Measurements from ENCODE around the gene DAGLB. TPM values are rescaled to one million over a fixed set of nuclear protein-coding genes. Genes with fewer than 3 reads are reported as not detected.

Gene DAGLB
- total and polyA plus RNA-seq, 2 of the 8 experiments (the other 6 are each of a cell fraction or from before 2014, with no cell fraction given): 27.0 to 39.6 TPM

- FAIRE-seq: no peak
- ChIA-PET CTCF (ENCODE audit: partially characterized antibody) (interaction anchor here (1.2 kb wide), 1 partner anchor 71 kb away, joined by 4 read pairs; no protein-coding TSS in a partner anchor), POLR2A (ENCODE audit: partially characterized antibody) (no interaction called here)
- Histone ChIP-seq H2BK20ac (ENCODE audit: low read length) (no peak overlapping the region), H2AFZ (ENCODE audit: low read length) (no peak overlapping the region), H3K27me3 (replicated peaks in 1 of 4; ENCODE audit: control insufficient read depth in 3 of 4, extremely low read depth in 1 of 4, insufficient read depth in 3 of 4, low read length in 3 of 4) (no peaks in the 10 kb centered on the region), H3K23ac (ENCODE audit: insufficient read length) (no peak overlapping the region), H3K18ac (ENCODE audit: extremely low read depth, low read length) (no peak overlapping the region), H4K5ac (ENCODE audit: insufficient read length, low read depth, low read length) (no peak overlapping the region), H2BK12ac (ENCODE audit: low read depth, low read length) (no peak overlapping the region), H2AK5ac (ENCODE audit: low read depth, low read length) (no peak overlapping the region), H3K79me2 (ENCODE audit: control insufficient read depth in 1 of 2, insufficient read depth in 2 of 2, low read length in 2 of 2) (no peaks in the 10 kb centered on the region), H4K91ac (replicated peaks; ENCODE audit: insufficient read length, low read length) (no peak overlapping the region), H3K14ac (ENCODE audit: insufficient read length) (no peak overlapping the region), H3K9me3 (ENCODE audit: insufficient read depth in 2 of 2, low read depth in 1 of 2, low read length in 1 of 2) (no peaks in the 10 kb centered on the region), H3K27ac (ENCODE audit: low read depth, low read length) (no peak overlapping the region), H2BK15ac (ENCODE audit: low read length) (no peak overlapping the region), H4K8ac (ENCODE audit: extremely low read depth, insufficient read depth, low read length) (no peak overlapping the region), H3K4ac (replicated peaks; ENCODE audit: insufficient read length, low read depth, low read length) (no peak overlapping the region), H3K23me2 (ENCODE audit: low read depth, low read length) (no peaks in the 10 kb centered on the region), H3K9ac (replicated peaks in 1 of 4; ENCODE audit: extremely low read depth in 1 of 4, low read depth in 3 of 4, low read length in 3 of 4) (no peak overlapping the region), H3K4me2 (ENCODE audit: insufficient read depth in 1 of 2, low read depth in 2 of 2, low read length in 2 of 2) (no peak overlapping the region), H3K4me1 (replicated peaks in 1 of 4; ENCODE audit: control insufficient read depth in 3 of 4, insufficient read depth in 4 of 4, low read length in 3 of 4) (no peaks in the 10 kb centered on the region), H4K20me1 (replicated peaks in 1 of 2; ENCODE audit: control insufficient read depth in 1 of 2, insufficient read depth in 2 of 2, low read length in 2 of 2) (no peaks in the 10 kb centered on the region), H2BK120ac (replicated peaks; ENCODE audit: low read depth, low read length) (no peak overlapping the region), H3K36me3 (ENCODE audit: control insufficient read depth in 2 of 4, insufficient read depth in 4 of 4, low read length in 3 of 4) (no peaks in the 10 kb centered on the region), H3K56ac (replicated peaks; ENCODE audit: insufficient read length, low read depth, low read length) (no peak overlapping the region), H2BK5ac (ENCODE audit: low read depth, low read length) (no peak overlapping the region), H3K4me3 (ENCODE audit: extremely low read depth in 1 of 4, insufficient read depth in 2 of 4, low read depth in 3 of 4, low read length in 4 of 4) (no peak overlapping the region), H3K79me1 (ENCODE audit: low read depth, low read length) (no peaks in the 10 kb centered on the region)
- TF ChIP-seq KDM5A (IDR thresholded peaks at IDR 0.05; ENCODE audit: low read length) (no peak), GABPA (IDR thresholded peaks at IDR 0.05; ENCODE audit: borderline replicate concordance, insufficient read depth, low read length) (no peak), EP300 (IDR thresholded peaks at IDR 0.05; ENCODE audit: borderline replicate concordance in 1 of 2, low read depth in 2 of 2, low read length in 2 of 2) (no peak), CREB1 (IDR thresholded peaks at IDR 0.05) (no peak), RBBP5 (IDR thresholded peaks at IDR 0.05; ENCODE audit: borderline replicate concordance, low read depth, low read length) (no peak), KDM1A (IDR thresholded peaks at IDR 0.05; ENCODE audit: borderline replicate concordance, low read length) (no peak), SUZ12 (IDR thresholded peaks at IDR 0.05; ENCODE audit: low read length) (no peak), EGR1 (IDR thresholded peaks at IDR 0.05; ENCODE audit: borderline replicate concordance, low read depth, low read length) (no peak), SIN3A (conservative IDR thresholded peaks at IDR 0.05 in 1 of 2, IDR thresholded peaks at IDR 0.05 in 1 of 2; ENCODE audit: low read depth in 1 of 2, low read length in 2 of 2) (no peak), NANOG (IDR thresholded peaks at IDR 0.05; ENCODE audit: insufficient read depth, low read depth, low read length, poor library complexity, severe bottlenecking) (no peak), RFX5 (IDR thresholded peaks at IDR 0.05; ENCODE audit: borderline replicate concordance, low read depth, low read length) (no peak), E2F6 (IDR thresholded peaks at IDR 0.05) (no peak), KDM4A (IDR thresholded peaks at IDR 0.05; ENCODE audit: low read depth, low read length, severe bottlenecking) (no peak), POU5F1 (IDR thresholded peaks at IDR 0.05; ENCODE audit: low read depth, low read length) (no peak)
- no peak for DNase-seq (ENCODE audit: low read depth in 1 of 2, low spot score in 2 of 2)
- 95% methylated on average over 5 of the region's 5 CpGs; no CpG with 5 or more reads in 1 of the 2 experiments for WGBS, 2 experiments (ENCODE audit: extremely low coverage in 1 of 2, insufficient coverage in 1 of 2, insufficient read length in 1 of 2, insufficient replicate concordance in 2 of 2, low coverage in 1 of 2, low lambda C conversion rate in 2 of 2, missing lambda C conversion rate in 1 of 2)
These were observed 82.3 kb downstream of the DAGLB start for GRCh38 chr7:6365451-6365850.
